GM12878 (cell line): ENCODE measurements around the gene RMDN3. TPM values are rescaled to one million over a fixed set of nuclear protein-coding genes. Genes with fewer than 3 reads are reported as not detected.

Source experiments
- ATAC-seq: fragments of 200-7000 bp; cut with Tn5 transposase; 3 replicates; pipeline ENCODE4 v1.9.1; 2020; ENCODE audit warnings: mild to moderate bottlenecking, moderate library complexity
- BruUV-seq: library from RNA; stranded (reverse); fragments of 400-500 nt; replicated peaks from 2 replicates; lab custom pipeline; 2021; lab: Mats Ljungman, UMichigan
- CTCF ChIA-PET: fragments of 300-600 bp; sonication (Branson Sonifier 250); formaldehyde crosslinking; extraction: SDS; loops from one replicate; lab custom pipeline; 2021; ENCODE audit warnings: inconsistent platforms; lab: Yijun Ruan, JAX
- POLR2A ChIA-PET: fragments of 350-600 bp; formaldehyde crosslinking; extraction: SDS; loops from one replicate; lab custom pipeline; 2021; ENCODE audit warnings: inconsistent platforms; lab: Charles Lee
- RAD21 ChIA-PET: fragments of 300-600 bp; sonication (Branson Sonifier 250); formaldehyde crosslinking; loops from one replicate; lab custom pipeline; 2023; ENCODE audit warnings: antibody characterized with exemption; ENCODE audit not compliant: unreplicated experiment; lab: Charles Lee
- SMC1A ChIA-PET: fragments of 300-600 bp; sonication (Branson Sonifier 250); formaldehyde crosslinking; loops from one replicate; lab custom pipeline; 2023; ENCODE audit not compliant: unreplicated experiment, uncharacterized antibody; lab: Charles Lee
- DNase-seq: peaks from one replicate; pipeline ENCODE4 v3.0.0-alpha.2; 2011; ENCODE audit warnings: low read depth, low spot score
- FAIRE-seq: peaks from 3 replicates; lab custom pipeline; 2011; peaks lifted over from hg19 to GRCh38; lab: Jason Lieb, UNC
- H2AFZ ChIP-seq: 2 replicates; pipeline ENCODE4 v1.6.0; 2011; ENCODE audit warnings: low read depth, low read length, control low read depth; ENCODE audit not compliant: control insufficient read depth
- H3K27ac ChIP-seq: 2 replicates; pipeline ENCODE4 v1.5.1; 2011; ENCODE audit warnings: control low read depth; ENCODE audit not compliant: control insufficient read depth, insufficient read depth
- H3K27me3 ChIP-seq, 2 experiments: replicated peaks in 1 of 2; 2 replicates each; pipeline versions ENCODE4 v1.6.0 to v1.6.1; 2011; ENCODE audit warnings: low read length in 1 of 2; ENCODE audit not compliant: control insufficient read depth in 2 of 2, insufficient read depth in 2 of 2
- H3K36me3 ChIP-seq, 2 experiments: 2 replicates each; pipeline ENCODE4 v1.5.1; 2011; ENCODE audit warnings: low read length in 1 of 2; ENCODE audit not compliant: control insufficient read depth in 2 of 2, insufficient read depth in 2 of 2
- H3K4me1 ChIP-seq: 2 replicates; pipeline ENCODE4 v1.6.1; 2011; ENCODE audit warnings: mild to moderate bottlenecking, low read length, moderate library complexity, mixed read lengths; ENCODE audit not compliant: control insufficient read depth, insufficient read depth
- H3K4me2 ChIP-seq: 2 replicates; pipeline ENCODE4 v1.6.0; 2011; ENCODE audit warnings: control low read depth; ENCODE audit not compliant: control insufficient read depth, insufficient read depth
- H3K4me3 ChIP-seq: fragments of 200-600 bp; sonication (generic); 2 replicates; pipeline ENCODE4 v1.5.1; 2016
- H3K79me2 ChIP-seq: 2 replicates; pipeline ENCODE4 v1.6.0; 2011; ENCODE audit warnings: low read length; ENCODE audit not compliant: control insufficient read depth, insufficient read depth
- H3K9ac ChIP-seq: 2 replicates; pipeline ENCODE4 v1.8.0; 2011; ENCODE audit warnings: low read length, control low read depth, mixed read lengths; ENCODE audit not compliant: control insufficient read depth, insufficient read depth
- H3K9me3 ChIP-seq: replicated peaks from 3 replicates; pipeline ENCODE4 v1.5.1; 2011; ENCODE audit warnings: mild to moderate bottlenecking, low read length; ENCODE audit not compliant: control insufficient read depth, insufficient read depth
- H4K20me1 ChIP-seq: 2 replicates; pipeline ENCODE4 v1.6.0; 2011; ENCODE audit not compliant: control insufficient read depth, insufficient read depth
- FOXM1 ChIP-seq: IDR thresholded peaks from 2 replicates; pipeline ENCODE4 v1.6.1; 2012; ENCODE audit warnings: low read depth, mild to moderate bottlenecking, inconsistent platforms, low read length, moderate library complexity
- JUND ChIP-seq: IDR thresholded peaks from 2 replicates; pipeline ENCODE4 v1.6.1; 2012; ENCODE audit warnings: low read depth, mild to moderate bottlenecking, low read length, improper control_type of control experiment, moderate library complexity
- NKRF ChIP-seq: fragments of 450-650 bp; conservative IDR thresholded peaks from 2 replicates; pipeline ENCODE4 v1.6.1; 2017; ENCODE audit warnings: mild to moderate bottlenecking, moderate library complexity
- PBX3 ChIP-seq: IDR thresholded peaks from 2 replicates; pipeline ENCODE4 v1.6.1; 2011; ENCODE audit warnings: mild to moderate bottlenecking, low read depth, low read length, moderate library complexity; ENCODE audit not compliant: insufficient replicate concordance
- RFX5 ChIP-seq: IDR thresholded peaks from 2 replicates; pipeline ENCODE4 v1.6.1; 2011; ENCODE audit warnings: low read depth, low read length, improper control_type of control experiment
- SMAD1 ChIP-seq: fragments of 450-650 bp; IDR thresholded peaks from 2 replicates; pipeline ENCODE4 v1.6.1; 2018; ENCODE audit warnings: mild to moderate bottlenecking, low read depth; ENCODE audit not compliant: partially characterized antibody
- SP1 ChIP-seq: IDR thresholded peaks from one replicate; pipeline ENCODE4 v1.6.1; 2011; ENCODE audit warnings: low read depth, low read length
- SUZ12 ChIP-seq: fragments of 200-600 bp; sonication (generic); IDR thresholded peaks from one replicate; pipeline ENCODE4 v1.6.1; 2018; ENCODE audit warnings: antibody characterized with exemption, mild to moderate bottlenecking; ENCODE audit not compliant: unreplicated experiment
- TCF3 ChIP-seq: IDR thresholded peaks from 2 replicates; pipeline ENCODE4 v1.6.1; 2012; ENCODE audit warnings: low read depth, mild to moderate bottlenecking, low read length, borderline replicate concordance; ENCODE audit not compliant: insufficient read depth
- WGBS: methylation state at CpG from one replicate; pipeline ENCODE4 v1.1.6; 2016; ENCODE audit warnings: low lambda C conversion rate; ENCODE audit not compliant: insufficient replicate concordance, insufficient coverage; ENCODE audit errors: missing lambda C conversion rate; 5-methylcytosine and 5-hydroxymethylcytosine counted together
- in situ Hi-C: fragments of 300-500 bp; cut with MboI; formaldehyde crosslinking; loops from 9 replicates; pipeline ENCODE4 v1.14.3; 2018; ENCODE audit warnings: mixed read lengths
- intact Hi-C: fragments of 100-400 bp; cut with micrococcal nuclease; formaldehyde crosslinking; loops from one replicate; pipeline ENCODE4 v1.14.2; 2022; ENCODE audit not compliant: unreplicated experiment
- polyA plus RNA-seq, 11 experiments: library from polyadenylated mRNA; depleted of rRNA in 4 of 11; unstranded in 6 of 11; stranded (reverse) in 5 of 11; fragments of >200 nt; fragmentation: Nextera tagmentation in 4 of 11; fragmentation: Illumina TruSeq in 1 of 11; extraction: Ambion mirVana in 4 of 11; extraction: Trizol in 1 of 11; gene quantifications; 1 replicate in 1 of 11; 2 replicates in 10 of 11; pipeline versions ENCODE4 v1.2.1 to v1.2.3, GENCODE V29; 2011 to 2016; ENCODE audit warnings: inconsistent platforms in 2 of 11, missing spikeins in 2 of 11, low read depth in 1 of 11
- total RNA-seq, 4 experiments: library from RNA; depleted of rRNA in 3 of 4; stranded (reverse); fragments of >200 nt in 3 of 4; fragmentation: Illumina TruSeq in 1 of 4; extraction: Trizol in 1 of 4; gene quantifications; 2 replicates each; pipeline versions ENCODE4 v1.2.1 to v1.2.3, GENCODE V29; 2013 to 2021

The RMDN3 gene
- total and polyA plus RNA-seq, 10 of the 15 experiments (the other 5 are each of a cell fraction or from before 2014, with no cell fraction given) = 5.7 to 44.4 (median 20.3) TPM

- no peak overlapping the region for H3K4me2 ChIP-seq
- intact Hi-C loops = no loop called here
- H3K4me1 ChIP-seq = peaks cover 9% of the 10 kb centered on the region
- no peak for FAIRE-seq
- H3K27ac ChIP-seq = no peak overlapping the region
- no peak overlapping the region for H2AFZ ChIP-seq
- H4K20me1 ChIP-seq = no peaks in the 10 kb centered on the region
- ChIA-PET RAD21 (interaction anchor here (1.0 to 2.9 kb wide), 7 partner anchors 10 to 108 kb away, joined by 3 to 12 read pairs (median 3); partner anchors contain the start of gene VPS18), SMC1A (interaction anchor here (0.7 to 4.0 kb wide), 11 partner anchors 15 to 263 kb away, joined by 3 to 27 read pairs (median 5); partner anchors contain the start of gene VPS18), CTCF (interaction anchor here (0.9 to 6.6 kb wide), 16 partner anchors 16 to 400 kb away, joined by 3 to 45 read pairs (median 4); partner anchors contain the start of genes C15orf62 and VPS18), POLR2A (interaction anchor here (0.5 to 1.7 kb wide), 2 partner anchors 85 to 388 kb away, joined by 4 to 5 read pairs; no protein-coding TSS in a partner anchor)
- no TSS peak for BruUV-seq
- WGBS = 94% methylated on average over 2 of the region's 2 CpGs
- peaks cover 0 to 7% of the 10 kb centered on the region in 2 experiments; a peak in 2 of 4 replicates for H3K36me3 ChIP-seq
- no peaks in the 10 kb centered on the region for H3K27me3 ChIP-seq
- no peaks in the 10 kb centered on the region for H3K9me3 ChIP-seq
- in situ Hi-C loops = loop anchor here (5.0 kb wide), 1 partner anchor 269 kb away; no protein-coding TSS in a partner anchor
- no peak for ATAC-seq
- DNase-seq = no peak
- H3K4me3 ChIP-seq = no peak overlapping the region
- TF ChIP-seq RFX5 = no peak
- TF ChIP-seq SP1 = no peak
- TF ChIP-seq PBX3 = no peak
- TF ChIP-seq NKRF = no peak
- TF ChIP-seq TCF3 = no peak
- no peak for TF ChIP-seq SMAD1
- no peak for TF ChIP-seq SUZ12
- TF ChIP-seq JUND = no peak
- no peak for TF ChIP-seq FOXM1
- H3K79me2 ChIP-seq = peaks cover 5% of the 10 kb centered on the region
- H3K9ac ChIP-seq = no peak overlapping the region
Observed at GRCh38 chr15:40785814-40786213, 30.8 kb upstream of the RMDN3 start.
